H9 (cell line): ENCODE measurements around the gene PBX1. TPM values are rescaled to one million over a fixed set of nuclear protein-coding genes. Genes with fewer than 3 reads are reported as not detected.

Experiments used
- DNase-seq: peaks from one replicate; pipeline ENCODE4 v3.0.0-alpha.2; 2017
- H2AFZ ChIP-seq: one replicate; pipeline ENCODE4 v1.6.1; 2013; ENCODE audit warnings: mild to moderate bottlenecking, low read length, control low read depth, moderate library complexity
- H2AK5ac ChIP-seq: 2 replicates; pipeline ENCODE4 v1.6.1; 2013; ENCODE audit warnings: low read length, control low read depth, mixed read lengths; ENCODE audit not compliant: insufficient read length
- H2BK120ac ChIP-seq: one replicate; pipeline ENCODE4 v1.6.1; 2013; ENCODE audit warnings: low read depth, mild to moderate bottlenecking, low read length, control low read depth, inconsistent platforms; ENCODE audit not compliant: poor library complexity, severe bottlenecking
- H2BK12ac ChIP-seq: 2 replicates; pipeline ENCODE4 v1.6.1; 2013; ENCODE audit warnings: low read length, control low read depth, mixed read lengths, low read depth; ENCODE audit not compliant: insufficient read length
- H2BK15ac ChIP-seq: 2 replicates; pipeline ENCODE4 v1.6.1; 2013; ENCODE audit warnings: low read depth, low read length, control low read depth
- H2BK20ac ChIP-seq: one replicate; pipeline ENCODE4 v1.6.1; 2013; ENCODE audit warnings: low read depth, mild to moderate bottlenecking, low read length, control low read depth, inconsistent platforms; ENCODE audit not compliant: poor library complexity, severe bottlenecking
- H2BK5ac ChIP-seq: 2 replicates; pipeline ENCODE4 v1.6.1; 2013; ENCODE audit warnings: low read length, control low read depth, mixed read lengths; ENCODE audit not compliant: insufficient read length
- H3K14ac ChIP-seq: 2 replicates; pipeline ENCODE4 v1.6.1; 2013; ENCODE audit warnings: low read length, control low read depth; ENCODE audit not compliant: insufficient read depth
- H3K18ac ChIP-seq: 2 replicates; pipeline ENCODE4 v1.6.1; 2013; ENCODE audit warnings: low read depth, mild to moderate bottlenecking, mixed read lengths, low read length, control low read depth; ENCODE audit not compliant: insufficient read length
- H3K23ac ChIP-seq: 2 replicates; pipeline ENCODE4 v1.6.1; 2013; ENCODE audit warnings: low read length, control low read depth, mixed read lengths, low read depth; ENCODE audit not compliant: insufficient read length
- H3K23me2 ChIP-seq: 2 replicates; pipeline ENCODE4 v1.6.1; 2013; ENCODE audit warnings: low read depth, mild to moderate bottlenecking, mixed read lengths, low read length, control low read depth; ENCODE audit not compliant: insufficient read length, poor library complexity, severe bottlenecking
- H3K27ac ChIP-seq: 2 replicates; pipeline ENCODE4 v1.5.1; 2013; ENCODE audit warnings: low read length, control low read depth, mixed read lengths, low read depth; ENCODE audit not compliant: insufficient read length
- H3K27me3 ChIP-seq: 2 replicates; pipeline ENCODE4 v1.6.1; 2013; ENCODE audit warnings: low read length, control low read depth, inconsistent platforms; ENCODE audit not compliant: insufficient read depth
- H3K4ac ChIP-seq: 2 replicates; pipeline ENCODE4 v1.6.1; 2013; ENCODE audit warnings: low read depth, mild to moderate bottlenecking, control low read depth, inconsistent platforms, low read length, moderate library complexity
- H3K4me1 ChIP-seq: 2 replicates; pipeline ENCODE4 v1.6.1; 2013; ENCODE audit warnings: low read length, control low read depth, inconsistent platforms; ENCODE audit not compliant: insufficient read depth
- H3K4me2 ChIP-seq: 2 replicates; pipeline ENCODE4 v1.6.1; 2013; ENCODE audit warnings: low read length, control low read depth, mixed read lengths; ENCODE audit not compliant: insufficient read length, insufficient read depth
- H3K56ac ChIP-seq: 2 replicates; pipeline ENCODE4 v1.6.1; 2013; ENCODE audit warnings: low read depth, mild to moderate bottlenecking, mixed read lengths, low read length, control low read depth; ENCODE audit not compliant: insufficient read length
- H3K79me1 ChIP-seq: 2 replicates; pipeline ENCODE4 v1.6.1; 2013; ENCODE audit warnings: low read depth, mild to moderate bottlenecking, moderate library complexity, low read length, control low read depth, inconsistent platforms; ENCODE audit not compliant: insufficient read depth, poor library complexity, severe bottlenecking
- H3K79me2 ChIP-seq: 2 replicates; pipeline ENCODE4 v1.6.1; 2013; ENCODE audit warnings: low read length, control low read depth, inconsistent platforms; ENCODE audit not compliant: insufficient read depth
- H3K9ac ChIP-seq: 2 replicates; pipeline ENCODE4 v1.6.1; 2013; ENCODE audit warnings: low read length, control low read depth, mixed read lengths; ENCODE audit not compliant: insufficient read length; ENCODE audit errors: extremely low read depth
- H3K9me3 ChIP-seq: one replicate; pipeline ENCODE4 v1.6.1; 2013; ENCODE audit warnings: low read depth, low read length, inconsistent platforms; ENCODE audit not compliant: control insufficient read depth
- H3T11ph ChIP-seq: one replicate; pipeline ENCODE4 v1.6.1; 2013; ENCODE audit warnings: mild to moderate bottlenecking, low read length, control low read depth, inconsistent platforms
- H4K20me1 ChIP-seq: one replicate; pipeline ENCODE4 v1.6.1; 2013; ENCODE audit not compliant: control insufficient read depth, insufficient read length, insufficient read depth
- H4K5ac ChIP-seq: 2 replicates; pipeline ENCODE4 v1.6.1; 2013; ENCODE audit warnings: low read depth, mild to moderate bottlenecking, mixed read lengths, low read length, control low read depth; ENCODE audit not compliant: insufficient read length
- H4K8ac ChIP-seq: replicated peaks from 2 replicates; pipeline ENCODE4 v1.6.1; 2013; ENCODE audit warnings: low read length, control low read depth, mixed read lengths, low read depth; ENCODE audit not compliant: insufficient read length
- H4K91ac ChIP-seq: 2 replicates; pipeline ENCODE4 v1.6.1; 2013; ENCODE audit warnings: low read depth, mild to moderate bottlenecking, moderate library complexity, mixed read lengths, low read length, control low read depth; ENCODE audit not compliant: insufficient read length
- H3K27ac Mint-ChIP-seq, 3 experiments: 2 replicates in 2 of 3; 3 replicates in 1 of 3; pipeline ENCODE4 v1.8.0; 2020 to 2021; ENCODE audit warnings: mixed read lengths in 3 of 3, mild to moderate bottlenecking in 1 of 3, moderate library complexity in 1 of 3
- H3K27me3 Mint-ChIP-seq: 2 replicates; pipeline ENCODE4 v1.8.0; 2021; ENCODE audit warnings: low read depth, mild to moderate bottlenecking, moderate library complexity, mixed read lengths
- H3K36me3 Mint-ChIP-seq, 3 experiments: 2 replicates in 2 of 3; 3 replicates in 1 of 3; pipeline ENCODE4 v1.8.0; 2020 to 2021; ENCODE audit warnings: low read depth in 3 of 3, mixed read lengths in 3 of 3; ENCODE audit not compliant: insufficient read depth in 1 of 3
- H3K4me1 Mint-ChIP-seq, 2 experiments: 2 replicates each; pipeline ENCODE4 v1.8.0; 2020; ENCODE audit warnings: mixed read lengths in 2 of 2
- H3K4me3 Mint-ChIP-seq, 2 experiments: 2 replicates in 1 of 2; 3 replicates in 1 of 2; pipeline ENCODE4 v1.8.0; 2020 to 2021; ENCODE audit warnings: mild to moderate bottlenecking in 2 of 2, mixed read lengths in 2 of 2, moderate library complexity in 1 of 2
- H3K9me3 Mint-ChIP-seq, 2 experiments: 2 replicates in 1 of 2; 3 replicates in 1 of 2; pipeline ENCODE4 v1.8.0; 2020; ENCODE audit warnings: mild to moderate bottlenecking in 2 of 2, mixed read lengths in 2 of 2, moderate library complexity in 1 of 2
- WGBS: extraction: QIAGEN DNeasy Blood & Tissue Kit; methylation state at CpG from one replicate; pipeline ENCODE4 v1.1.7; 2013; ENCODE audit warnings: missing lambda C conversion rate, low lambda C conversion rate, mixed read lengths; ENCODE audit not compliant: insufficient read length; ENCODE audit errors: extremely low coverage; 5-methylcytosine and 5-hydroxymethylcytosine counted together
- total RNA-seq: library from RNA; stranded (reverse); gene quantifications from 2 replicates; pipeline ENCODE4 v1.2.1, GENCODE V29; 2021
- TF ChIP-seq, protein P1 (sequence below): fragments of 200-600 bp; sonication (generic); conservative IDR thresholded peaks from 3 replicates; pipeline ENCODE4 v1.8.0; 2021; ENCODE audit warnings: antibody characterized with exemption, mild to moderate bottlenecking

The PBX1 gene
- total RNA-seq, 1 experiment from 2014 or later: 142 TPM

DNA sequence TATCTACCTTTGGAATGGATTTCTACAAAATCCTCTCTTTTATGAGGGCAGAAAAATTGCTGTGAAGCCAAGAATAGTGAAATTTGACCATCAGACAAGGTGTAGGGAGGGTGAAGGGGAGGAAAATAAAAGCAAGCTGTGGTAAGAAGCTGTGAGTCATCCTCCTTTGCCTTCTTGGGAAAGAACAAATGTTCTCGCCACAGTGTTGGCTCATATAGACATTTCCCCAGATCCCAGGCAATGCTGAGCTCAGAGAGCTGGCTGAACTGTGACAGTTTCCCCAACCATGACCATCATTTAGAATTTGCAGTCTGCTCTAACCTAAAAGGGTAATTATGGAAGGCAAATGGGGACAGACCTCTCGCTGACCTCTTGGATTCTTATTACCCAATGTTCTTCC, 235.4 kb downstream of the PBX1 start:
- H3K27ac Mint-ChIP-seq: no peak overlapping the region
- no peak for DNase-seq
- TF ChIP-seq, protein P1, sequence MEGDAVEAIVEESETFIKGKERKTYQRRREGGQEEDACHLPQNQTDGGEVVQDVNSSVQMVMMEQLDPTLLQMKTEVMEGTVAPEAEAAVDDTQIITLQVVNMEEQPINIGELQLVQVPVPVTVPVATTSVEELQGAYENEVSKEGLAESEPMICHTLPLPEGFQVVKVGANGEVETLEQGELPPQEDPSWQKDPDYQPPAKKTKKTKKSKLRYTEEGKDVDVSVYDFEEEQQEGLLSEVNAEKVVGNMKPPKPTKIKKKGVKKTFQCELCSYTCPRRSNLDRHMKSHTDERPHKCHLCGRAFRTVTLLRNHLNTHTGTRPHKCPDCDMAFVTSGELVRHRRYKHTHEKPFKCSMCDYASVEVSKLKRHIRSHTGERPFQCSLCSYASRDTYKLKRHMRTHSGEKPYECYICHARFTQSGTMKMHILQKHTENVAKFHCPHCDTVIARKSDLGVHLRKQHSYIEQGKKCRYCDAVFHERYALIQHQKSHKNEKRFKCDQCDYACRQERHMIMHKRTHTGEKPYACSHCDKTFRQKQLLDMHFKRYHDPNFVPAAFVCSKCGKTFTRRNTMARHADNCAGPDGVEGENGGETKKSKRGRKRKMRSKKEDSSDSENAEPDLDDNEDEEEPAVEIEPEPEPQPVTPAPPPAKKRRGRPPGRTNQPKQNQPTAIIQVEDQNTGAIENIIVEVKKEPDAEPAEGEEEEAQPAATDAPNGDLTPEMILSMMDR: no peak
- no peak overlapping the region for H3K4me3 Mint-ChIP-seq
- H3T11ph ChIP-seq: no peak overlapping the region
- no peak overlapping the region for H3K4ac ChIP-seq
- no peak overlapping the region for H3K27ac ChIP-seq
- H3K9ac ChIP-seq: no peak overlapping the region
- peaks cover 4% of the 10 kb centered on the region; the same call in 1 of the 2 replicates for H3K79me2 ChIP-seq
- no peak overlapping the region for H3K56ac ChIP-seq
- H3K23me2 ChIP-seq: no peaks in the 10 kb centered on the region
- H4K91ac ChIP-seq: no peak overlapping the region
- peaks cover 5% of the 10 kb centered on the region for H3K79me1 ChIP-seq
- no peak overlapping the region for H2AFZ ChIP-seq
- no peaks in the 10 kb centered on the region for H3K27me3 ChIP-seq
- H4K20me1 ChIP-seq: no peaks in the 10 kb centered on the region
- no peak overlapping the region for H2BK15ac ChIP-seq
- H2AK5ac ChIP-seq: no peak overlapping the region
- no CpG with 5 or more reads among the region's 2 CpGs for WGBS
- H3K36me3 Mint-ChIP-seq: peaks cover 9 to 29% (median 28%) of the 10 kb centered on the region in 3 experiments; a peak in 6 of 7 replicates
- no peaks in the 10 kb centered on the region for H3K9me3 Mint-ChIP-seq
- no peak overlapping the region for H2BK5ac ChIP-seq
- no peak overlapping the region for H2BK120ac ChIP-seq
- H4K8ac ChIP-seq: no peak overlapping the region
- H3K4me2 ChIP-seq: no peak overlapping the region
- no peak overlapping the region for H2BK20ac ChIP-seq
- H3K14ac ChIP-seq: no peak overlapping the region
- H4K5ac ChIP-seq: no peak overlapping the region
- no peaks in the 10 kb centered on the region; the same call in 1 of the 2 replicates for H3K4me1 ChIP-seq
- no peak overlapping the region for H3K18ac ChIP-seq
- no peak overlapping the region for H3K23ac ChIP-seq
- no peaks in the 10 kb centered on the region for H3K27me3 Mint-ChIP-seq
- no peak overlapping the region for H2BK12ac ChIP-seq
- H3K9me3 ChIP-seq: no peaks in the 10 kb centered on the region
- H3K4me1 Mint-ChIP-seq: peaks cover 15 to 16% of the 10 kb centered on the region in 2 experiments
